GM18951 (cell line): ENCODE data around the gene HOXB6.

ENCODE experiments used
- POLR2A ChIP-seq: IDR thresholded peaks from 4 replicates; pipeline ENCODE4 v1.6.1; 2011; ENCODE audit warnings: mild to moderate bottlenecking; ENCODE audit not compliant: insufficient read length, insufficient read depth; ENCODE audit errors: extremely low read depth
- in situ Hi-C: fragments of 300-500 bp; cut with MboI; formaldehyde crosslinking; loops from one replicate; pipeline ENCODE4 v1.12.0; 2022; ENCODE audit warnings: low sequenced_read_pairs, mixed read lengths, inconsistent platforms; ENCODE audit not compliant: unreplicated experiment

Gene HOXB6

DNA sequence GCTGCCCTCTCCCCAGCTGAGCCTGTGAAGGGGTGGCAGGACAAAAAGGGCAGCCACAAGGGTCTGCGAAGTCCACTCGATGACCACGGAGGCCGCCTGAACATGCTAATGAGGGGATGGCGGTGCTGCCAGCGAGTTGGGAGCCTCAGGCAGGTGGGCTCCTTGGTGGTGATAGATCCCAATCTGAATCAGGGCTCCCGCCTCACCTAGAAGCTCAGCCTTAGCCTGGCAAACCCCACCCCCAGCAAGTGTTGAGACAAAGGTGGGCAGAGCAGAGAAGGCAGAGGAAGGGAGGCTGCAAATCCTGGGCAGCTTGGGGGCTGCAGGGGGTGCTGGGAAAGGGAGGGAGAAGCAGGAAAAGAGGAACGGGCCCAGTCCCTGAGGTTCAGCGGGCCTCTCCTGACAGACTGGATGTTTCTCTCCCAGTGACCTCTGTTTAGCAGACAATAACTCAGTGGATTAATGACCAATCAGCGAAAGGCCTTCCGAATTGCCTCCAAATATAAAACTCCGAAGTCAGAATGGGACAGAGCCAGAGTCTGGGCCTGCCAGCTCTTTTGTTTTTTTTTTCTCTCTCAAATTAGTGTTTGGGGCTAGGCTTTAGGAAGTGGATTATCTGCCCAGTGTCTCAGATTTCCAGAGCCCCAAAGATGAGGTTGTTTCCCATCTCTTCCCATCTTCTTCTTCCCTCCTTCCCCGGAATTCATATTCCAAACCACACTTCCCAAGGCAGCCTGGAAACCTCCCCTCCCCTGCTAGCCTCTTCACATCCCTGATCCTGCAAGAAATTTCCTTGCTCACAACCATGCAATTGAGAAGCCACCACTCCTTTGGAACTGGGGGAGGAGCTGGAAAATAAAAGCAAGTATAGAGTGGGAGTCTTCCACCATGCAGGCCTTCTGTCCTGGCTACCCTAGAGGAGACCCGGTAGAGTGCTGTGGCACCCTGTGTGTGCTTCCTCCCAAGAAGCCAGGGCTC lies 44.7 kb downstream of the HOXB6 start:
- no peak for TF ChIP-seq POLR2A
- in situ Hi-C loops = no loop called here

DNA sequence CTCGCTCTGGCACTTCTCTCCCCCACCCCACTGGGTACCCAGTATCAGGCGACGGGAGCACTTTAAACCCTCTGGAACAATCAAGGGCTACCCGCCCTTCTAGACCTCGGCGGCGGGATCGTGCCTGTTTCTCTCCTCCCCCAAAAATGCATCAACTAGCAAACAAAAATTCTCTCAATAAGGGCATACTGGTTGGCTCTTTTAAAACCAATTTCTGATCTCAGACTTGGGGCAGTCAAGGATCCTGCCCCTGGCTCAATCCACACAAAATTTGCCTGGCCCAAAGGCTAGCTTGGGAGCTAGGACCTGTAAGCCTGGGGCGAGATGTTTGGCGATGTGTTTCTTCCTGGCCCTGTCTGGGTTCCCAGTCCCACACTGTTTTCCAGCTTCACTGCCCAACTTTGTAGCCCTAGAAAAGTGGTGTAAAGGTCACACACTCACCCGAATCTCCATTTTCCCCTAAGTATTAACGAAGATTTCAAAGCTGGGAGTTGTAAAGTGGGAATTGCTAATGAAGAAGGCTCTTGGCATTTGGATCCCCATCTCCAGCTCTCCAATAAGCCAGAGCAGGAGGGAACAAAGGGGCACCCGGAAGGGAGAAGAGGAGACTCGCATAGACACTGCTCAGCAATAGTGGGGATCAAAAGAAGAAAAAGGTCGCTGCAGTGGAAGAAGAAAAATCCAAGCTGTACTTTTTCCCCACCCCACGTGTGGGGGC lies 45.5 kb downstream of the HOXB6 start:
- in situ Hi-C loops = no loop called here

DNA sequence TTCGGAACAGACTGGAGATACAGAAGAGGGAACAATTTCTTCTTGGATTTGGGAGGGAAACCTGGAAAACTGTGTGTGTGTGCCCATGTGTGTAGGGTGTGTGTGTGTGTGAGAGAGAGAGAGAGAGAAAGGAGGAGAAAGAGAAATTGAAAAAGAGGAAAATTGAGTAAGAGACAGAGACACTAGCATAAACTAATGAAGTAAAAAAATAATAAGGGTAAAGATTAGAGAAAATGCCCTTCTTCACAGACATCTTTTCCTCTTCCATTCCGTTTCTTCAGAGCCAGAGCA lies 46.0 kb downstream of the HOXB6 start:
- in situ Hi-C loops = no loop called here
- TF ChIP-seq POLR2A = no peak

More for the DNA sequence above, 45.5 kb downstream of the HOXB6 start:
- TF ChIP-seq POLR2A = no peak

DNA sequence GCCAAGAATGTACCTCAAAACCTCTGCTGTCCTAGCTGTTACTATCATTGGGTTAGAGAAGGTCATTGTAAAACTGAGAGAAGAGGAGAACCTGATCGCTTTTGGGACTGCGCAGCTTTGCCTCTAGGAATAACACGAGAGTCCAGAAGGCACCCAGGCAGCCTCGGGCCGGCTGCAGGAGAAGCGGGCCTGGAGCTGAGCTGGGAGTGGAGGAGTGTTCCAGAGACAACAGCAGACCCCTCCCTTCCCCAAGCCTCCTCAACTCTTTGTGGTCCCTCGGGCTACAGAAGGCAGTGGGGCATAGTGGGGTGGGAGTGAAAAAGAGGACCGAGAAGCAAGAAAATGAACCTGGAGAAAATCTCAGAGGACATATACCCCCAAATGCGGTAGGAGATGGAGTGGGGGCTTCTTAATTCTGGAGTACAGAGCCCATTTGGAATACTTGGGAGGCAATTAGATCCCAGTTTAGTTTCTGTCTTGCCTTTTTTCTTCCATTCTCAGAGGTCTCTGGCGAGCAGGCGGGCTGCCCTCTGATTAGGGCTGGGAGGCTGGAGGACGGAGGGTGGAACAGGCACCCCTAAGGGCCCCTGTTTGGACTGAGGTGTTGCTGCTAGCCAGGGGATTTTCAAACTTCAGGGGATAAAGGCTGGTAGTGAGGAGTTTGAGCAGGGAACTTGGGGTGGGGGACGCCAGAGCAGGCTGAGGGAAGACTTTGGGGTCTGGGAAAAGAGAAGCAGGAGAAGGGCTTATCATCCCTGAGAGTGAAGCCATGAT lies 46.5 kb downstream of the HOXB6 start:
- no peak for TF ChIP-seq POLR2A
- in situ Hi-C loops = no loop called here

DNA sequence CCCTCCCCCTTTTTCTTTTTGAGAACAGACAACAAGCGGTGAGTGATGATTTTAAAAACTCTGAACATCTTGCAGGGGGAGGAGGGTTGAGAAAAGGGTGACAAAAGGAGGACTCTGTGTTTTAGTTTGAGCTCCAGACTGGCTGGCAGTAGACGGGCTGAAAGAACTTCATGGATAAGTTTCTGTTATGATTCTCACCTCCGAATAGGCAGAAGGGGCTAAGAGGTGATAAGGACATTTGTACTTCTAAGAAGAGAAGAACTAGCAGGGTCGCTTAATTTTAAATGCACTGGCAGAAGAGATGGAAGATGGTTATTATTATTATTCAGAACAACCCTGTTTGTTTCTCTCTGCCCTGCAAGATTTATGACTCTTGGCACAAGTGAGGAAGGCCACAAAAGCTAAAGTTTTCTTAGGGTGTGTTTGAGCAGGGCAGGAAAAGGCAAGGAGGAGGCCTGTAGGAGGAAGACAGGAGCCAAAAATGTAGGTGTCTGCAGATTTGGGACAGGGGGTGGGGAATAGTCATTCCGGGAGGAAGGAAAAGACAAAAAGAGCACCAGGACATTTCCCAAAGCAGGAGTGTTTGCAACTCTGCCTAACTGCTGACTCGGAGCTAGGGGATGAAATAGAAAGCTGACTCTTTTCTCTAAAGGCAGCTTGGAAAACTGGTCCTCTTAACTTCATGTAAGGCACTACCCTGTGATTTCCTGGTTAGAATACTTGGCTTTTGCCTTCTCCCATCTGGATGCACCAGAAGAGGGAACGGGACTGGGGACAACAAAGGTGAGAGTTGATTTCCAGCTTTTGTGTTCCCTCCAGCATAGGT lies 48.0 kb downstream of the HOXB6 start:
- TF ChIP-seq POLR2A = no peak
- in situ Hi-C loops = no loop called here

DNA sequence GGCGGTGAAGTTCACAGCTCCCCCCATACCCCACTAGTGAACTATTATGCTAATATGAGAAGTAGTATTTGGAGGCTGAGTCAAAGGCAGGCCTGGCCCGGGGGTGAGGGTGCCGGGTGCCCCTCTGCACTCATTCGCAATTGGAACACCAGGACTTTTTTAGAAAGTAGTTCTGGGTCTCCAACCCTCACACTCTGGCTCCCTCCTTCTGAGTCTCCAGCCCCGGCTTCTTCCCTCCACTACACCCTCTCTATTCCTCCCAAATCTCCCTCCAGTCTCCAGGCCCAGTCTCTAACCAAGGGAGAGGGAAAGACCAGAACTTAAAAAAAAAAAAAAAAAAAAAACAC lies 48.6 kb downstream of the HOXB6 start:
- no peak for TF ChIP-seq POLR2A
- in situ Hi-C loops = no loop called here

DNA sequence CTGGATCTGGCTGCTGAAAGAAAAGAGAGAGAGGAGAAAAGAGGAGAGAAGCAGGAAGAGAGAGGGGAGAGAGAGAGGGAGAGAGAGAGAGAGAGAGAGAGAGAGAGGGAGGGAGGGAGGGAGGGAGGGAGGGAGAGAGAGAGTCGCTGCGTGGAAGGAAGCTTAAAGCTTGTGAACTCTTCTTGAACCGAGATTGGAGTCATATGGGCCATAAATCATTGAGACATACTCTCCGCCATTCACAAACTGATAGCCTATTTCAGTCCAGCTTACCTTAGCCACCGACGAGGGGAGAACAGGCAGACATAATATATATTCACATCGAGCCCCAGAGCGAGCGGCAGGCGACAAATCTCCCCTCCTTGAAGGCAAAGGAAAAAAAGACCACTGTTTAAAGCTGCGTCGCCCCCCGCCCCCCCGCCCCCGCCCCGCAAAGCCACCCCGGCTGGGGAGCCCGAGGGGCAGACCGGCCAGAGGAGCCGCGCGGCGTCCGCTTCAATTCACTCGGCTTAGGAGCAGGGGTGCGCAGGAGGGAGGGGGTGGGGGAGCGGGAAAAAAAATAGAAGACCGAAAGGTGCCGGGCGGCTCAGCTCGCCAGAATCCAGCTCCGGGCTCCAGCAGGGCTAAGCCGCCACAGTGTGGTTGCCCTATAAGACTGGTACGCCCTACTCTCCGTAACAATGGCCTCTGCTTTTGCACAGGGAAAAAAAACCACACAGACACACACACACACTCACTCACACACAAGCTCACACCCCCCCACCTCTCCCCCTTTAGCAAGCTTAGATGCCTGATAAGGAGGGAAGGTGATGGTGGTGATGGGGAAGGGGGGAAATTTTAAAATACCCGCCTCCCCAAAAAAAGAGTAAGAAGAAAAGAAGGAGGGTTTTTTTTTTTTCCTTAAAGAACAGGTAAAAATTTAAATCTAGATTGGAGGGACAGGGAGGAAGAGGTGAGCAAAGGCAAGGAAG lies 49.2 kb downstream of the HOXB6 start:
- TF ChIP-seq POLR2A = no peak
- in situ Hi-C loops = no loop called here

DNA sequence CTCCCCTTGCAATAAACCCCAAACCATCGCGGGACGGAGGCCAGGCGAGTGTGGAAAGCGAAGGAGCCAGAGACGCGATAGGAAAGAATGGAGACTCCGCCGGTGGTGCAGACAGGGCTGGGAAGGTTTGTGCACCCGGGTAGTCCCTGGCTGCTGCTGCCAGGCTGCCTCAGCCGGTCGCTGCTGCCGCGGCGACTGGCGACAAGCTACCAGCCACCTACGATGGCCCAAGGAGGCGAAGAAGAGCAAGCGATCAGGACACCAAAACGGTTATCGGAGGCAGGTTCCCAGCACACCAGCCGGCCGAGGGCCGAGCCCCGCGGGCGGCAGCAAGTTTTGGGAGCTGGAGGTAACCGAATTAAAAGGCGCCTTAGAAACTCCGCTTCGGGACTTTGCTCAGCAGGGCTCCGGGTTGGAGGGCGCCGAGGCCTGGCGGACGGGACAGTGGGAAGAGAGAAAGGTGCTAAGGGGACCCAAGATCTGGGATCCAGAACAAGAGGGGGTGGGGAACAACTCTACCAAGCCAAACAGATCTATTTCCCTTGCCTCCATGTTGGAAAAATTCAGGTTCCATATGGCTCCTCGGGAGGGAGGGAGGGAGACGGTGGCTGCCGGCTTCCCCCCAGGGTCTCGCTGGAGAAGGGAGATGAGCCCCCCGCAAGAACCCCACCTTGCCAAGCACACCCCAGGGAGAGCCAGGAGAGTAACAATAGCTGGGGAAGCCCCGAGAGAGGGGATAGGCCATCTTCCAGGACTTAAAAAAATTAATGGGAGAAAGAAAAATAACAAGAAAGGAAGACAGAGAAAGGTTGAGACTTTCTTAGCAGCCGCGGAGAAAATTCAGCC lies 50.2 kb downstream of the HOXB6 start:
- in situ Hi-C loops = no loop called here
- no peak for TF ChIP-seq POLR2A

DNA sequence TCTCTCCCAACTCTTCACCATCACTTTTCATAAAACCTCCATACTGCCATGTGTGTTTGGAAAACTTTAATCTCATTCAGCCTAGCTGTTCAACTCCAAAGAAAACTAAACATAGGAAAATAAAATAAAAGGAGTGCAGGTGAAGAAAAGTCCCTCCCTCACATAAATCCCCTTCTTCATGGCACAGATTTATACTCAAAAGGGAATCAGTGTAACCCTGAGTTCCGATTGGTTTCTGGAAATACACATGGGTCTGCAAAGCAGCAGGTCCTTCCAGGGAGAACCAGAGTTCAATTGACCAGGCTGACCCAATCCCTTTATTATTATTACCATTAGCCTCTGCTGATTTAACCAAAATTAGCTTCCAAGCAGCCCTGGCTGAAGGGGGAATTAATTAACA lies 51.0 kb downstream of the HOXB6 start:
- no peak for TF ChIP-seq POLR2A
- in situ Hi-C loops = no loop called here

DNA sequence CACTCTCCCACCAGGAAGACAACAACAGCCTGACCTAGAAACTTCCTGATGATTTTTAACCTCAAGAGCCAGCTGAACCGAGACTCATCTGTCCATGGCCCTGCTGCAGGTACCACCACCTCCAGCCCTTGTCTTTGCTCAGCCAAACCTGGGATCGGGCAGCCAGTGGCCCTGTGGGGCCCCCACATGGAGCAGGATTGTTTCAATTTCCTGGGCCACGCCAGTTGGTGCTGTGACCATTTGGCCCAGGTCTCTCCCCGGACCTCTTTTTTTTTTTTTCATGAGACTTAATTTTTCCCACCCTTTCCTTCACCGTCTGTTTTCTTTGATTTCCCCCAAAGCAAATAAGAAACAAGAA lies 51.6 kb downstream of the HOXB6 start:
- no peak for TF ChIP-seq POLR2A
- in situ Hi-C loops = no loop called here
